Measurements from ENCODE around the gene CTIF. TPM values are rescaled to one million over a fixed set of nuclear protein-coding genes. Genes with fewer than 3 reads are reported as not detected.
"Not testable (repeated sequence)": the region's sequence is repeated elsewhere in the genome, so short reads cannot be mapped to it uniquely, and the experiment has no call there.

Gene CTIF
- total RNA-seq, 1 donor from 2014 or later = 23.4 TPM

DNA sequence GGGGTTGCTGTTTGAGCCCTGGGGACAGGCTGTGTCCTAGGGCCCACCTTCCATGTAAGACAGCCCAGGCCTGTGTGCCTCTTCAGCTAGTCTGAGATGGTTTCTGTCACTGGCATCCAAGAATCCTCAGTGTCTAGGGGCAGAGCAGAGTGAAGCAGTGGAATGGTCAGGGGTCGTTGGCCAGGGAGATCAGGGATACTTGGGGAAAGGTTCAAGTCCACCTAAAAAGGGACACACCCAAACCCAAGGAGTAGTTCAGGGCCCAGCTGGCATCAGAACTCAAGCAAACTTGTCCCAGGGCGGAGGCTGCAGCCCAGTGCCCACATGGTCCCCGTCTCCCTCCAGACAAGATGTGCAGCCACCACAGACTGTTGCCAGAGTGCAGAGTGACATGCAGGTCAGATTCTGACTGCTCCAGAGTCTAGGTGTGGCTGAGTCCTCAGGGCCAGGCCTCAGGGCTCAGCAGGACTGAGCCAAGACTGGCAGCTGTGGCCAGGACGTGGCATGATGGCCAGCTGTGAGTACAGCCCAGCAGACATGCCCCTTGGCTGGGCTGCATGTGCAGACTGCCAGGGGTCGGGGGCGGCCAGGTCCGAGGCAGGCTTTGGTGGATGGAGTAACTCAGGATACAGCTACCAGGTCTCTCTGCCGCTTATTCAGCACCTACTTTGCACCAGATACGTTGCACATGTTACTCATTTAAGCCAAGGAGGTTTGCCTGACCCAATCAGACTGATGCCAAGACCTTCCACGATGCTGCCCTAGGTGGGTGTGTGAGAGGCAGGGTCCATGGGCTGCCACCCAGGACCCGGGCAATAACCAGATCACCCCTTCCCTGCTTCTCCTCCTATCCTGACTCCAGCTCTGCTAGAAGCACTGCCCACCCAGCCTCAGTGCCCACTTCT is 265.4 kb downstream of the CTIF start:
- no peak for DNase-seq

DNA sequence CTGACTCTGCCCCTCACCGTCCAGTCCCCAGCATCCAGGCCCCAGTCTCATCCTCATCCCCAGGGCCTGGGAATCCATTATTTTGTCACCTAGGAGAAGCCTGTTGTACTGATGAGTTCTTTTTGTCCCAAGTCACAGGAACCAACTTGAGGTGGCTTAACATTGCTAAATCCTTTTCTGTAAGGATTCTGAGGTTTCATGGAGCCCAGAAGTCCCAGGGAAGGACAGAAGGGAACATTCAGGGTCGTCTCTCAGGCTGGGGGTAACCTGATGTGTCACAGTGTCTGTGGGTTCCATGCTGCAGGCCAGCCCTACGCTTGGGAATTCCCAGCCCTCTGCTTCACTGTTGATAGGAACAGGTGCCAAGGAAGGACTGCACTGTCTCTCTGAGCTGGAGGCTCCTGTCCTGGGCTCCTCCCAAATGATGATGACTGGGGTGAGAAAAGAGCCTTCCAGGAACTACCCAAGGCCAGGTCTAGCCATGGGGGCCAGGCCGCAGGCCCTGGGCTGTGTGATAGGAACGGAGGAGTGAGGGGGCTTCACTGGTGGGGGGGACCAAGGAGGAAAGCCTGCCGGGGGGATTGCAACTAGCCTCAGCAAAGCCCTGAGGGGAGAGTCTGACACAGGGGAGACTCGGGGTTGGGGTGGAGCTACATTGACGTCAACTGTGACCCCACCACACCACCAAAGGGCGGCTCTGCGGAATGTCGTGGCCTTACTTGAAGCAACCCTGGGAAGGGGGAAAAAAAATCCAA is 266.2 kb downstream of the CTIF start:
- no peak for DNase-seq

DNA sequence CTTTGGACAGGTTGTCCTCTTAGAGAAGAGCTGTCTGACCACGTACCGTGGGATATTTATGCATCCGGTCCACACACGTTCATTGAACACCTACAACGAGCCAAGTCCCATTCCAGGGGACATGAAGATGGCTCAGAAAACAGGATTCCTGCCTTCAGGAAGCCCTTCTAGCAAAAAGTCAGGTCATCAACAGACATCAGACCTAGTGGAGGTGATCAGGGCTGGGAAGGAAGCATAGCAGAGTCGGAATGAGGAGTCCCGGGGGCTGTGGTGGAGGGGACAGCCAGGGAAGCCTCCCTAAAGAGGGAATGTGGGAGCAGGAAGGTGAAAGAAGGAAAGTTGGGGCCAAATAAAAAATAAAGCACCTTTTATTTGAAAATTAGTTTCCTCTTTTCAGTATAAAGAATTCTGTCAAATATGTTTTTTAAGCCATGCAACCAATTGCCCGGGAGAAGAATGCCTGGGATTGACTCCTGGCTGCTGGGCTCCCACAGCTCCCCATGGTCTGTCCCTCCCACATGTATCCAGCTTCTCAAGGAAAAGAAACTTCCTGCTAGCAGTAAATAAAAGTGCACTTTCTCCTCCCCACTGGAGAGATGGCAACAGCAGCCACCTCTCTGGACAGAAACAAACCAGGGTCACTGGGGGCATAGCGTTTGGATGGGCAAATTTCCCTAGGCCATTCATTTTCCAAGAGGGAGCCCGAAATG is 267.1 kb downstream of the CTIF start:
- no peak for DNase-seq

DNA sequence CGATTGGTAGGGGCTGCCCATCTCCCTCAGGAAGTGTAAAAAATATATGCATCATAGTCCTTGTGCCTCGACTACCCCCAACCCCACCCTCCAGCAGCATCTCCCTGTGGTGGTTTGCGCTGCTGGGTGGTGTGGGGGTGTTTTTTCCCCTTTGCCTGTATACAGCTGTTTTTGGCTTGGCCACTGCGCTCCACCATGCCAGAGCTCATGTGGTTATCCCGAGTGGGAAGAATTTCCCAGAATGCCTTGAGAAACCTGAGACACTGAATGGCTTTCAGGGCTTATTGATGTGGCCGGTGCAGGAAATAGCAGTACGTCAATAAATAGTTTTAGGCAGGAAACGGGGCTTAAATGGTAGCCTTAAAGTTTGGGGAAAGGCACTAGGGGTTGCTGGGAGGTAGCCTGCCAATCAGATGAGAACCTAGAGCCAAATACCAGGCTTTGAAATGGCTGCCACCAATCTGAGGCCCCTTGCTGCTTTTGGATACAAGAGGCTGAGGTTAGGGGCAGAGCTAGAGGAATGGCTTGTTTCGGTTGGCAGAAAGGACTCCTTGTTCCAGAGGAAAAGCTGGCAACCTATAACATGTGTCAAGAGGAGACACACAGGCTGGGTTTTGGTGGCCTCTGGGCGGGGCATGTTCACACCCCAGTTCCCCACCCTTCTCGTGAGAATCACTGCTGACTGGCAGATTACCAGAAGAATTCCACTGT is 267.9 kb downstream of the CTIF start:
- DNase-seq = peak; percentile 70

DNA sequence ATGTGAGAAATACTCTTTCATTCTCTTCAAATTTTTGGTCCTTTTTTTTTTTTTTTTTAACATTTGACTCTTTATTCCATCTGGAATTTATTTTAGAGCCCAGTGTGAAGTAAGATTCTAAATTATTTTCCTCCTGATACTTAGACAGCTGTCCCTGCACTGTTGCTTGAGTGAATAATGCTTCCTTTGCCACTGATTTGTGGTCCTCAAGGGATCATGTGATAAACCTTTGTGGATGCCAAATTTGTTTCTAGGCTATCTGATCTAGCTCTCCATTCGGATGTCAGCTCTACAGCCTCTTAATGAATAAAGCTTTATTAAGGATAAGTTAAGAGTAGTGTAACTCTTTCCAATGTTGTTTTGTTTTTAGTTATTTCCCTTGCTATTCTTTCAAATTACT is 269.6 kb downstream of the CTIF start:
- no peak for DNase-seq

DNA sequence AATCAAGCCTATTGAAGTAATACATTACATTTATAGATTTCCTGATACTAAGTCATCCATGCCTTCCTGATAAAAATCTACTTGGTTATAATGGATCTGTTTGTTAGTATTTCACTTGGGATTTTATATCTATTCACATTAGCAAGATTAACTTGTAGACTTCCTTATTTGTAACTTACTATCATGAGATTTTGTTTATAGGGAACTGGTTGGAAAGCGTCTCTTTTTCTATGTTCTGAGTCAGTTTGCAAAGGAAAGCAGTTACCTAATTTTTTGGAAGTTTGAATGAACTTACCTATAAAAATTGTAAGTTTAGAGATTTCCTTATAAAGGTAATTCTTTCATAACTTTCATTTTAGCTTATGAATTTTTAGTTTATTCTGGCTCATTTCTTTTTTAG is 270.5 kb downstream of the CTIF start:
- DNase-seq = no peak

DNA sequence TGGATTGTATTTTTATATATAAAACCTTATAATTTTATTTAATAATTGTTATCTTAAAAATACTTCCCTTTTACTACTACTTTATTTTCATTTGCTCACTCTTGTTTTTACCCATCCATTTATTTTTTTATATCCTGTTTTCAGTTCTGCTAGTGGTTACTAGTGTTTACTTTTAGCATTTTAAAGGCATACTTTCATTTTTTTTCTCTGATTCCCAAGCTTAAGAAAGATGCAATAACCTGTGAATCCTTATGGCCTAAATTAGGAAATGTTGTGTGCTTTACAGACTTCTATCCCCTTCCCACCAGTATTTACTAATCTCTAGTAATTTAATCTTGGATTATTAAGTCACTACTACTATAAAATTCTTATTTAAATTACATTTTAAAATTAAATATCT is 272.0 kb downstream of the CTIF start:
- DNase-seq = no peak

DNA sequence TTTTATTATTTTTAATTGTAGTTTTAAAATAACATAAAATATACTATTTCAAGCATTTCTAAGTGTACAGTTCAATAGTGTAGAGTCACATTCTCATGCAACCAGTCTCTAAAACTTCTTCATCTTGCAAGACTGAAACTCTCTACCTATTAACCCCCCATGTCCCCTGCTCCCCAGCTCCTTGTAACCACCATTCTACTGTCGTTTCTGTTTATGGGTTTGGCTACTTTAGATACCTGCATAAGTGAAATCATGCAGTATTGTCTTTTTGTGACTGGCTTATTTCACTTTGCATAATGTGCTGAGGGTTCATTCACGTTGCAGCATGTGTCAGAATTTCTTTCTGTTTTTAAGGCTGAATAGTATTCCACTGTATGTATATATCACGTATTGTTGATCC is 272.6 kb downstream of the CTIF start:
- no peak for DNase-seq

DNA sequence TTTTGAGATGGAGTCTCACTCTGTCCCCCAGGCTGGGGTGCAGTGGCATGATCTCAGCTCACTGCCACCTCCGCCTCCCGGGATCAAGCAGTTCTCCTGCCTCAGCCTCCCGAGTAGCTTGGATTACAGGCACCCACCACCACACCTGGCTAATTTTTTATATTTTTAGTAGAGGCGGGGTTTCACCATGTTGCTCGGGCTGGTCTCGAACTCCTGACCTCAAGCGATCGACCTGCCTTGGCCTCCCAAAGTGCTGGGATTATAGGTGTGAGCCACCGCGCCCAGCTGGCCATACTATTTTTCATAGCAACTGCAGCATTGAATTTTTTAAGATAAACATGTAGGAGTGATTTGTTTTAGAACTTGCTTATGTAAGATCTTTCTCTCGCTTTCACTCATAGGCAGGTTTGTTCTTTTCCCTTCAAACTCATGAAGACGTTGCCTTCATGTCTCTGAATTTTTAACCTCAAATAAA is 273.2 kb downstream of the CTIF start:
- DNase-seq = not testable (repeated sequence)

DNA sequence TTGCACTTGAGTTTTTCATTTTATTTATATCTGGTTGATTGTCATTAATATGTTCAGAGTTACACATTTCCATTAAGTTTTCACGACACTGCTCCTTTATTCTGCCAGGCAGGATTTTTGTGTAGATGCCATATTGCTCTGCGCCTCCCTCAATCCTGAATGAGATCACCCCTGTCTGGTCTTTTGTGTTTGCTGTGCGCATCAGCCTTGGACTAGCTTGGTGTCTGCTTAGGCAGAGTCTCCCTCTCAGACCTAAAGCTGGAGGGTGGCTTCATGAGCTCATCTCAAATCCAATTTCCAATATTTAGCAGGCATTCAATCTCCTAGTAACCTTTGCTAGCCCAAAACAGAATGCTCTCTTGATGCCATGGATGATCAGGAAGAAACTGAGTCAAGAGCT is 274.5 kb downstream of the CTIF start:
- DNase-seq = no peak

DNA sequence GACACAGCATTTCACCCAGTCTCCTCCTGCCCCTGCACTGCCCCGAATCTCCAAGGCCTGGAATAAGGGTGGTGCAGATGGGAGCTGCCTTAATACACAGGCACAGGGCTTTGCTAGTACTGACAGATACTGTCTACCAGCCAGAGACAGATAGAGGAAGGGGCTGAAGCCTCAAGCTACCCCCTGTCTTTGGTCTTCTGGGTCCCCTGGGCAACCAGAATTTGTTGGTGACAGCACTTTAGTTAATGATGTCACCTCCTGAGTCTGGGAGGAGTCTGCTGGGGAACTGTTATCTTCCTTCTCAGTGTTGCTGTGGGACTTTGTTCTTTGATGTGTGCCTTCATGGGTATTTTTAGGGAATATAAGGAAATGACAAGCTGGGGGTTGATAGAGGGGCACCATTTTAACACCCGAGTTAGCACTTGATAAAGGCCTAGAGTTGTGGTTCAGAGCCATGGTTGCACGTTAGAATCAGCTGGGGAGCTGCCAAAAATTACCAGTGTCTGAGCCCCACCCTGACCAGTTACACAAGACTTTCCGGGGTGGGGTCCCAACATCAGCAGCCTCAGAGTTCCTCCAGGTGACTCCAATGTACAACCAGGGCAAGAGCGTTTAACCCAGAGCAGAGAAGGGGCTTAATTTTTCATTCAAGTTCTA is 275.1 kb downstream of the CTIF start:
- no peak for DNase-seq

DNA sequence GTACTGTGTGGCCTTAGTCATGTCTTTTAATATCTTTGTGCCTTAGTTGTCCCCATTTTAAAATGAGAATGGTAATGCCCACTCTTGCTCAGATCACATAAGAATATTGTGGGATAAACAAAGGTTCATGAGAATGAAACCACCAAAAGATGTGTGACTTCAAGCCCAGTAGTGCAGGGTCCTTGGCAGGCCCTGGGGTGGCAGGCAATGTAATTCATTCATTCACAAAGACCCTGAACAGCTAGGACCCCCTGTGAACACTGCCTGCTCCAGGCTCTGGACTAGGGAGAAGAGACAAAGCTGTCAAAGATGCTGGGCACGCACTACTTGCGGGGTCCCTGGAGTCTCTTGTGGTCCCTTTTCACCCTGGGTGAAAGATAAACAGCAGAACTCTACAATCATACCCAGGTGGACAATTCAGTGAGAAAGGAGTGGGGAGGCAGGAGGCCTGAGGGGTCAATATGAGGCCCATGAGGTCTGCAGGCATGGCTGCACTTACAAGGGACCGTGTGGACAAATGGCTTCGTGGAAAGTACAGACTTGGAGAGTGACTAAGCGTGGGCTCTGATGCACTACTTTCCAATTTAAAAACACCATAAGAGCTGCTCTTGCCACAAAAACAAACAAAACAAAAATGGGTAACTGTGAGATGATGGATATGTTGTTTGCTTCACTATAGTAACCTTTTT is 275.8 kb downstream of the CTIF start:
- DNase-seq = no peak

DNA sequence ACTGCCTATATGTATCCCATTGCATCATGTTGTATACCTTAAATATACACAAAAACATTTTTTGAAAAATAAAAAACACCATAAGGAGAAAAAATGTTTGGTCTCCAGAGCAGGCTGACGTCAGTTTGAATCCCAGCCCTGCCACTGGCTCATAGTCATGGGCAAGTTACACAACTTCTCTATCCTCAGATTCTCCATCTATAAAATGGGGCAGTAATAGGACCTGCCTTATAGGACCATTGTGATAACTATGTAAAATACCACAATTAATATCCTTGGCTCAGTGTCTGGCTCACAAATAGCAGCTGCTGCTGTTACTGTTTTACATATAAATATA is 276.3 kb downstream of the CTIF start:
- no peak for DNase-seq

DNA sequence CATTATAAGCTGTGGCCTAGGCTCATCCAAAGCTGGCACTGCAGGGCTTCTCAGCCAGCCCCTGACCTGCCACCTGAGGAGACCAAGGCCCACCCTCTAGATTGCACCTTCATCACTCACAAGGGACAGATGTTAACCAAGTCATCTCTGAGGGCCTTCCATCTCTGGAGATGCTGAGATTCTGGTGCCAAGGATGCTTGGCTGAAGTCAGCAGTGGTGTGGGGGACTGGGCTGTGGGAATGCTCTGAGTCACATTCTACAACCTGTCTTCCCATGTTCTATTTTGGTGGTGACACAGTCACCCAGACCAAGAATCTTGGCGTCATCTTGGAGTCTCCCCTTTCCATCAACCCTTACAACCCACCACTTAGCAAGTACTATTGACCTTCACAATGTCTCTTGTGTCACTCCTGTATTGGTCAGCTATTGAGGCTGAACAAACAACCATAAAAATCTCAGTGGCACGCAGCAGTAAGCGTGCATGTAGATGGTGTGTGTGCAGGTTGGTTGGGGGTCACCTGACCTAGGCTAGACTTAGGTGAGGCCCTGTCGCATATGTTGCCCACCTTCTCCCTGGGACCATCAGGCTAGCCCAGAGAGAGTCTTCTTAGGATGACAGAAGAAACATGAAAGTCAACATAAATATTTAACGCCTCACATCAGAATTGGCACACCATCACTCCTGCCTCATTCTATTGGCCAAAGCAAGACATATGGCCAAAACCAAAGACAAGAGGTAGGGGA is 276.9 kb downstream of the CTIF start:
- DNase-seq = no peak

DNA sequence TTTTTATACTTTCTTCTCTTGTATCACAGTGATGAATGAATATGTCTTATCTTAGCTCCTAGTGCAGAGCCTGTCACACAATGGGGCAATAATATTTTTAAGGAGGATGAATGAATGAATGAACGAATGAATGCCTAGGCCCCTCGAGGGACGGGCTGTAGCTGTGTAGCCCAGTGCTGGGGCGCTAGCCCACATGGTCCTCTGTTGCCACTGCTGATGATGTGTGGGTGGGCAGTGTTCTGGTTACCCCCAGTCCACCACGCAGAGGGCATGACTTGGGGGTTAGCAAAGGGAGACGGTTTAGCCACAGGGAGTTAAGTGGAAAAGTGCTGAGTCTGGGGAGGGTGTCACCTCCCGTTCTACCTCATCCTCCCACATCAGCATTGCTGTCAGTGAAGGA is 277.7 kb downstream of the CTIF start:
- no peak for DNase-seq

DNA sequence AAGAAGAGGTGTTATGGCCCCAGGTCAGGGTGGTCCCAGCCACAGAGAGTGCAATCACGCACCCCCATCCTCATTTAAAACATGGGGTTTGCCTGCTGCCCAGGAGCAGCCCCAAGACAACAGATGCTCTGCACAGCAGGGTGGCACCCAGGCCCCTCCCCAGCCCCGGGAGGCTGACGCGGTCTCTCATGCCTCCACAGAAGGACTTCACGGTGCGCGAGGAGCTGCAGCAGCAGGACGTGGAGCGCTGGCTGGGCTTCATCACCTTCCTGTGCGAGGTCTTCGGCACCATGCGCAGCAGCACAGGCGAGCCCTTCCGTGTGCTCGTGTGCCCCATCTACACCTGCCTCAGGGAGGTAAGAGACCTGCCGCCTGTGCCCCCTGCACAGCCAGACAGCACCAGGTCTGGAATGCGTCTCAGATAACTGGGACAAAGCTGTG is 278.2 kb downstream of the CTIF start:
- DNase-seq = no peak

DNA sequence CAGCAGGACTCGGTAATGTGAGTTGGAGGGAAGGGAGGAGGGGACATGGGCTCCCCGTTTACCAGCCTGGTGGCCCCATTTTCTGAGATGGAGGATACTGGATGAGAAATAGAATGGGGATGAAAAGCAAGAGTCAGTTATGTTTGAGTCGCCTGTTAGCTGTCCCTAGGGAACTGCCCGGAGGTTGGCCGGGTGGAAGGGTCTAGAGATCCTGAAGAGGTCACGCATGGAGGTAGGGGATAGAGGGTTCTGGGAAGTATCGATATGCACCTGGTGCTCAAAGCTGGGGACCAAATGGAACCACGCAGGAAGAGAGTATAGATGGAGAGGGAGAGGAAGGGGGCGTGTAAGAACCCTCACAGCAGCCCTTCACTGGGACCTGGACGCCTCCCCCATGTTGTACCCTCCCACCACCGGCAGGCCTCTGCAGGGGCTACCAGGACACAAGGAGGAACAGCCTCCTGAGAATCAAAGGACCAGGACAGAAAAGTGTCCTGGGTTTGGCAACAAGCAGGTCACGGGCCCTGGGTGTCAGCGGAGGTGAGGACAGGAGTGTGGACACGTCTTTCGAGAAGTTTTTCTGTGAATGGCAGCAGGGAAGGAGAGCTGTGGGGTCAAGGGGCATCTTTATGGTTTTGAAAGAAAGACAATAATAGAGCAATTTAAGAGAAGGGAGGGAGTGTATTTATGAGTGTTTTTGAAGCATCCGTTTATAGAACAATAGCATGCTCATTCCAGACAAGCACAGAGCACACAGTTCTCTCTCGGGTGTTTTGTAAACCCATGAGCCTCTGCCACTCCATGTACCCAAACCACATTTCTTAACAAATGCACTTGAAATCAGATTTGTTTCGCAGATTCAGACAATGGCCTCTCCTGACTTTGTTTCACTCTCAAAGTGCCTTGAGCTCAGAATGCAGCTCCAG is 279.8 kb downstream of the CTIF start:
- DNase-seq = no peak

DNA sequence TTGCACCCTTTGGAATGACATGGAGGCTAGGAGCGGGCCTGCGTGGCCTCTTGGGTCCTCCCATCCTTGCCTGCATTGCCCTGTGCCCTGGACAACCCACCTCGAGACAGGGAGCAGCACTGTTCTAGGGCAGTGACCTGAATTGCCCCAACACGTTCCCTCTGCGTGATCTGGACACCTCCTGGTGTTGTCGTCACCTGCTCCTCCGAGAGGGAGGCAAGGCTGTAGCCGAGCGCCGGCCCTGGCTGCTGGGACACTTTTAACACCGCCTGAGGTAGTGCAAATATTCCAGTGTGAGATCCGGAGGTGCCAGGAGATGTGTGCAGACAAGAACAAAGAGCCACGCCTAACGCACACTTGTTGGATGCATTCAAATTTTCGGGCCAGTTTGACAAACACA is 280.4 kb downstream of the CTIF start:
- no peak for DNase-seq

Measured in tongue (tissue), 2 donors.